Measurements from ENCODE around the gene NBPF20.
"Not testable (repeated sequence)": the region's sequence is repeated elsewhere in the genome, so short reads cannot be mapped to it uniquely, and the experiment has no call there.

The NBPF20 gene

DNA sequence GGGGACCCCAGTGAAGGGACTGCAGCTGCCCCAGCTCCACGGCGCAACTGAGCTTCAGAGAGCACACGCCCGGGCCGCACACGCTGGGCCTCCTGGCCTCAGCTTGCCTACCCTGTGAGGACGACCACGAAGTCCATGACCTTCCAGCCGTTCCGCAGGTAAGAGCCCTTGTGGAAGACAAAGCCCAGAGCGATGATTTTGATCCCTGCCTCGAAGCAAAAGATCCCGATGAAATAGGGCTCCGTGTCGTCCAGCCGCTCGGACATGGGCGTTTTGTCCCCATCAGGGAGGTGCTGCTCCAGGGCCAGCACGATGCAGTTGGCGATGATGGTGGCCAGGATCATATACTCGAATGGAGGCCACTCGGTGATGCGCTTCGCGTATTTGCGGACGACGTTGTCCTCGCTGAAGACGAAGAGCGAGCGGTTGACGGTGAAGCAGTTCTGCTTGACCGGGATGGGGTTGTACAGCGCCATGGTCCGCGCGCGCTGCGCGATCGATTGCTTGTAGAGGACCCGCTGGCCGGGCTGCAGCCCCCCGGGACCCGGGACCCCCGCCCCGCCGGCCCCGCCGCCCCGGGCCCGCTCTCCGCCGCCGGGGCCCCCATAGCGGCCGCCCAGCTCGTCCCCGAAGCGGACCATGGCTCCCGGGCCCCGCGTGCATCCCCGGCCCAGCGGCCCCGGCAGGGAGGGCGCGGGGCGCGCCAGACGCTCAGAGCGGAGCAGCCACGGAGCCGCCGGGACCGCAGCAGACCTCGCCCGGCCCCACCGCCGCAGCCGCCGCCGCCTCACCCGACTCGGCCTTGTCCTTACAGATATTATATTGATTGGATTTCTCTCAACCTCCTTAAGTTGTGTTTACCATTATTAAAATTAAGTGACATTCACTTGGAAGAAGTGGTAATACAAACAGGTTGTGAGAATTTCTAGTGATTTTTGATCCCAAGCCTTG lies 28.7 kb upstream of the NBPF20 start:
- not testable (repeated sequence) for H3K36me3 ChIP-seq (ENCODE audit: insufficient read depth, low read length); H3K27ac ChIP-seq (ENCODE audit: low read depth, low read length); H3K9me3 ChIP-seq (ENCODE audit: low read length); H3K4me3 ChIP-seq (ENCODE audit: low read depth in 1 of 2, low read length in 2 of 2); H3K9ac ChIP-seq (ENCODE audit: low read length); H3K4me1 ChIP-seq (ENCODE audit: insufficient read depth, low read length); H3K27me3 ChIP-seq (ENCODE audit: control insufficient read depth in 1 of 2, insufficient read depth in 2 of 2, low read length in 2 of 2)

DNA sequence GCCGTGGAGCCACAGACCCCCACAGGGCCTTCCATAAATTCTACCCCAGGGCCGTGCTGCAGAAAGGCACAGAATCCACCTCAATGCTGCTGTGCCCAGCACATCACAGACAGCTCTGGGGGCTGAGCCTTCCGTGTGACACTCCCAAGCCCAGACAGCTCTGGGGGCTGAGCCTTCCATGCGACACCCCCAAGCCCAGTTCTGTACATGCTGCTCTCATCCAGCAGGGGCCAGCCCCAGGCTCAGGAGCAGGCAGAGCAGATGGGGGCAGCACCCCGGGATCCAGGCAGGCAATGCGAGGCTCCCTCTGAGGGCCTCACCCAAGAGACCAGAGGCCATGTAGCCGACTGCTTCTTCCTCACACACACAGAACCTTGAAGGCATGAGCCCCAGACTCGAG lies 27.1 kb upstream of the NBPF20 start:
- H3K27me3 ChIP-seq (ENCODE audit: control insufficient read depth in 1 of 2, insufficient read depth in 2 of 2, low read length in 2 of 2); H3K9me3 ChIP-seq (ENCODE audit: low read length); H3K36me3 ChIP-seq (ENCODE audit: insufficient read depth, low read length); H3K4me3 ChIP-seq (ENCODE audit: low read depth in 1 of 2, low read length in 2 of 2); H3K27ac ChIP-seq (ENCODE audit: low read depth, low read length); H3K4me1 ChIP-seq (ENCODE audit: insufficient read depth, low read length); H3K9ac ChIP-seq (ENCODE audit: low read length): not testable (repeated sequence)

DNA sequence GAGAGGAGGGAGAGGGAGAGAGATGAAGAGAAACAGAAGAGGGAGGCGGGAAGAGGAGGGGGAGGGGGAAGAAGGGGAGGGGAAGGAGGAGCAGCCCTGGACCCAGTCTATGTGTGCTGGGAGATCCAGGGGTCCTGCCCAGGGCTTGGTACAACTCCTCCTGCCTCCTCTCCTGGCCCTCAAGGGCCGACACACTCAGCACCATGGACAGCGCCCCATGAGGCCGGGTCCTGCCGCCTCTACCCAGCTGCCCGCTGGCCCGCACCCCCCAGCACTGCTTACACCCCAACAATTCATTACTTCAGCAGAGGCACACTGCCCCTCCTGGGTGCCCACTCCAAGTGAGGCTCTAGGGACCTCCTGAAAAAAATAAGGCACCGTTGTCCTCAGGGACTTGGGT lies 26.5 kb upstream of the NBPF20 start:
- H3K27ac ChIP-seq (ENCODE audit: low read depth, low read length); H3K36me3 ChIP-seq (ENCODE audit: insufficient read depth, low read length); H3K9me3 ChIP-seq (ENCODE audit: low read length); H3K4me3 ChIP-seq (ENCODE audit: low read depth in 1 of 2, low read length in 2 of 2); H3K27me3 ChIP-seq (ENCODE audit: control insufficient read depth in 1 of 2, insufficient read depth in 2 of 2, low read length in 2 of 2); H3K4me1 ChIP-seq (ENCODE audit: insufficient read depth, low read length); H3K9ac ChIP-seq (ENCODE audit: low read length): not testable (repeated sequence)

DNA sequence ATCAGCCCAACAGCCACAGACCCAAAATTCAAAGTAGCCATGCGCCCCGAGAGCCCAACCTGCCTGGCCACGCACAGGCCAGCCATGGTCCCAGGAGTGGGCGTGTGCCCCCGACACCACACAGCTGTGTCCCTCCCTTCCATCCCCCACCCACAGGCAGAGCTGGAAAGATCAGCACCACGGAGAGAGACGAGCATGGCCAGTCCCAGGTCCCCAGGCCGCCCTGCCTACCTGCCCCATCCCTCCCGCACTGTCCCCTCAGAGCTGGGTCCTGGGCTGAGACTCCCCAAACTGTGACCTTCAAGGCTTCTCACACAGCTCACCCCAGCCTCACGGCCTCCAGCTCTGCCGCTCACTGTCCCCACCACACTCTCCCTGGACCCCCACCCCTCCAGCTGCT lies 19.8 kb upstream of the NBPF20 start:
- H3K4me1 ChIP-seq (ENCODE audit: insufficient read depth, low read length); H3K9ac ChIP-seq (ENCODE audit: low read length); H3K9me3 ChIP-seq (ENCODE audit: low read length); H3K27ac ChIP-seq (ENCODE audit: low read depth, low read length); H3K36me3 ChIP-seq (ENCODE audit: insufficient read depth, low read length); H3K27me3 ChIP-seq (ENCODE audit: control insufficient read depth in 1 of 2, insufficient read depth in 2 of 2, low read length in 2 of 2); H3K4me3 ChIP-seq (ENCODE audit: low read depth in 1 of 2, low read length in 2 of 2): not testable (repeated sequence)

DNA sequence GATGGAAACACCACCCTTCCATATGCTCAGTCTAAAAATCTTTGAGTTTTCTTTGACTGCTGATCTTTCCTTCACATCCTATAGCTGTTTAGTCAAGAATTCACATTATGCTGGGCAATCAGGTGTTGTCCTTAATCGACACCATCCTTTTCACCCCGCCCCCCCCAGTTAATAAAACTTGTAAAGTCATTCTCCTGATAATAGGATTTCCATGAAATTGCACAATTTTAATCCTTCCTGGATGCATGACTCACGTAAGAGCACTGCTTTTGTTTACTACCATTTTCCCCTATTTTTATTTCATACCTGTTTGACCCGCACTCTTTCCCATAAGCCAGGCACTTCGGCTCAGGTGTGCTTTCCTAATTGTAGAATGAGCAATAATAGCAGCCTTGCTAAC lies 16.9 kb upstream of the NBPF20 start:
- H3K27ac ChIP-seq (ENCODE audit: low read depth, low read length); H3K36me3 ChIP-seq (ENCODE audit: insufficient read depth, low read length): not testable (repeated sequence)

DNA sequence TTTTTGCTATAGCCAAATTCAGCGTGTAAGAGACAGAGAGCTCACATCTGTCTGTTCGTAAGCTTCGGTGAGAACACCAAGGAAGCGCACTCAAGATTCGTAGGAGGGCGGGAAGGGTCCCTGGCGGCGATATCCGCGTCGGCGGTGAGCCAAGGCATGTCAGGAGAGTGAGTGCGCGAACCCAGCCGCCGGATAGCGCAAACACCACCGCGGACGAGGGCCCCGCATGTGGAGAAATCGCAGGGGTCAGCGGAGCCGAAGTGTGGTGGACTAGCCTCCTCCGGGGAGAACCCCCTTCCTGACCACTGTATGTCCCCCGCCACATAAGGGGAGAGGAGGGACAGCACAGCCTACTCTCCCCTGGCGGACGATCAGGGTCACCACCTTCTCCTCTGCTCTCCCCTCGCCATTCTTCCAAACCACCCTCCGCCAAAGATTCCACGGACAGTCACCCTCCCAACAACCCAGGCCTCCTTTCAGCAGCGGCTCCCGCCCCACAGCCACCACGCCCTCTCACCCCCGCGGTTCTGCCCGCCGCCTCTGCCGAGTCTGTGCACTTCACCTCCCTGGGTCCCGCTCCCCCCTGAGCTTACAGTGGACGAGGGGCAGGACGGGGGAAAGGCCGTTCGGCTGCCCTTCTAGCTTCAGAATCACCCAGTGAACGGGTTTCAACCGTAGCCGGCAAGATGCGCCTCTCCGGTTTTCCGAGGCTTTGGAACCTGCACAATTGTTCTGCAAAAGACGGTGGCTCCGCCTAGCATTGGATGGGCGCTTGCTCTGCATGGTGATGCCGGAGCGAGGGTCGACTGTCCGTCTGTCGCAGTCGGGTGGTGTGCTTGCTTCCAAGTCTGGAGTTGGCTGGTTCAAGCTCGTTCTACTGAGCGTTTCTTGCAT lies 6.2 kb upstream of the NBPF20 start:
- not testable (repeated sequence) for H3K9ac ChIP-seq (ENCODE audit: low read length); H3K36me3 ChIP-seq (ENCODE audit: insufficient read depth, low read length); H3K4me1 ChIP-seq (ENCODE audit: insufficient read depth, low read length); H3K27me3 ChIP-seq (ENCODE audit: control insufficient read depth in 1 of 2, insufficient read depth in 2 of 2, low read length in 2 of 2); H3K9me3 ChIP-seq (ENCODE audit: low read length); H3K4me3 ChIP-seq (ENCODE audit: low read depth in 1 of 2, low read length in 2 of 2); H3K27ac ChIP-seq (ENCODE audit: low read depth, low read length)

More for the DNA sequence above, 16.9 kb upstream of the NBPF20 start:
- not testable (repeated sequence) for H3K4me3 ChIP-seq (ENCODE audit: low read depth in 1 of 2, low read length in 2 of 2); H3K9ac ChIP-seq (ENCODE audit: low read length); H3K27me3 ChIP-seq (ENCODE audit: control insufficient read depth in 1 of 2, insufficient read depth in 2 of 2, low read length in 2 of 2); H3K9me3 ChIP-seq (ENCODE audit: low read length); H3K4me1 ChIP-seq (ENCODE audit: insufficient read depth, low read length)

DNA sequence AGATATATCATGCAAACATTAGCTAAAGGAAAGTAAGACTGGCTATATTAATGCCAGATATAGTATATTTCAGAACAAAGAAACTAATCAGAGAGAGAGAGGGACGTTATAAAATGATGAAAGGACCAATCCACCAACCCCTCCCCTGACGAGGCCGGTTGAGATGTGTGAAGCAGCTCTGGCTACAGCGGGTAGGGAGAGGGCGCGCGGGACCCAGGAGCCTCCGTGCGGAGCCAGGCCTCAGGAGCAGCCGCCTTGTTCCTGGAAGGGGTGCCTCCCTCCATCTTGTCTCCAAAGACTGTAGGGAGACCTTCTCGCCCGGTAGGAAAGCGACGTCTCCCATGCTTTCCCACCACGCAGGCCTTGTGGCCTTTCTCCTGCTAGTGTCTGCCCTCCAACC lies 5.4 kb upstream of the NBPF20 start:
- not testable (repeated sequence) for H3K4me1 ChIP-seq (ENCODE audit: insufficient read depth, low read length); H3K27me3 ChIP-seq (ENCODE audit: control insufficient read depth in 1 of 2, insufficient read depth in 2 of 2, low read length in 2 of 2); H3K36me3 ChIP-seq (ENCODE audit: insufficient read depth, low read length); H3K9me3 ChIP-seq (ENCODE audit: low read length); H3K9ac ChIP-seq (ENCODE audit: low read length); H3K27ac ChIP-seq (ENCODE audit: low read depth, low read length); H3K4me3 ChIP-seq (ENCODE audit: low read depth in 1 of 2, low read length in 2 of 2)

DNA sequence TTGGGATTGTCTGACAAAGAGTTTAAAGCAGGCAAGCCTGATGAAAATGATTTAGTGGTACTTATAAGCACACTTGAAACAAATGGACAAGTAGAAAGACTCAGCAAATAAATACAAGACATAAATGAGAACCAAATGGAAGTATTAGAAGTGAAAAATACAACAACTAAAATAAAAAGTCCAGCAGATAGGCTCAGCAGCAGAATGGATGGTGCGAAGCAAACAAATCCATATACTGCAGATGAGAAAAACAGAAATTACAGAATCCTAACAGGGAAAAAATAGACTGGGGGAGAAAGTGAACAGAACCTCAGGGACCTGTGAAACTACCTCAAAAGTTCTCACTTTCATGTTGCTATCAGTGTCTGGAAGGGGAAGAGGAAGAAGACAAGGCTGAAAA lies 3.9 kb upstream of the NBPF20 start:
- H3K9me3 ChIP-seq (ENCODE audit: low read length); H3K4me1 ChIP-seq (ENCODE audit: insufficient read depth, low read length); H3K36me3 ChIP-seq (ENCODE audit: insufficient read depth, low read length); H3K27ac ChIP-seq (ENCODE audit: low read depth, low read length); H3K27me3 ChIP-seq (ENCODE audit: control insufficient read depth in 1 of 2, insufficient read depth in 2 of 2, low read length in 2 of 2); H3K4me3 ChIP-seq (ENCODE audit: low read depth in 1 of 2, low read length in 2 of 2); H3K9ac ChIP-seq (ENCODE audit: low read length): not testable (repeated sequence)

DNA sequence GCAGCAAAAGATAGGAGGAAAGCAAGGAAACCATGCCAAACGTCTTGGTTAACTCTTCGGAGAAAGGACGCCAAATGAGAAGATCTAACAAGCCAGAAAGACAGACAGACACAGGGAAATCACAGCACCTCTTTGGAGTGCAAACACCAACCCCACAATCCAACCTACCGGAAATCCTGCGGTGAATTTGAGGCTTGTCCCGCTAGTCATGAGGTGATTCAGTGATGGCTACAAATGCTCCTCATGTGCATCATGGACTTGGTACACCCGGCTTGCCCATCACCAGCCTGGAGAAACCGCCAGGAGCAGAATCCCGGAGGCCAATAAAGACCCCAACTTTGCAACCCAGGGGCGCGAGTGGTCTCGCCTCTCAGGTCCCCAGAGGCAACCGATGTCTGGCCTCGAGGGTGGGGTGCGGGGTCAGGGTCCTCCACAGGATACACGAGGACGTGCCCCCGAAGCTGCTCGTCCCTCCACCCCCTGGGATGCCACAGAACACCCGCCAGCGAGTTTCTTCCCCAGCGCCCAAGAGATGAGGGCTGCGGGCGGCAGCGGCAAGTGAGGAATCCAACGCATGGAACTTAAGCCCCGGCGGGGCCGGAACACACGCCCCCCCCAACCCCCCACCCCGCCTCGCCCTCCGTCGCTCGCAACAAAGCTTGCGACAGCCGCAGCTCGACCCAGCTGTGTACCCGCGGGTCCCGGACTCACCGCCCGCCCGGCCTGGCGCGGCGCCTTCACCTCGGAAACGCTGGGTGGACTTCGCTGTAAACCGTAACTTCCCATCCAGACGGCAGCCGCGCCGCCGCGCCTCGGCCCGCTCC lies 579 bp downstream of the NBPF20 start:
- H3K36me3 ChIP-seq (ENCODE audit: insufficient read depth, low read length); H3K9ac ChIP-seq (ENCODE audit: low read length); H3K4me1 ChIP-seq (ENCODE audit: insufficient read depth, low read length); H3K9me3 ChIP-seq (ENCODE audit: low read length); H3K27ac ChIP-seq (ENCODE audit: low read depth, low read length); H3K27me3 ChIP-seq (ENCODE audit: control insufficient read depth in 1 of 2, insufficient read depth in 2 of 2, low read length in 2 of 2): not testable (repeated sequence)
- peak overlapping the region; percentile 27 to 68 for H3K4me3 ChIP-seq (ENCODE audit: low read depth in 1 of 2, low read length in 2 of 2)

DNA sequence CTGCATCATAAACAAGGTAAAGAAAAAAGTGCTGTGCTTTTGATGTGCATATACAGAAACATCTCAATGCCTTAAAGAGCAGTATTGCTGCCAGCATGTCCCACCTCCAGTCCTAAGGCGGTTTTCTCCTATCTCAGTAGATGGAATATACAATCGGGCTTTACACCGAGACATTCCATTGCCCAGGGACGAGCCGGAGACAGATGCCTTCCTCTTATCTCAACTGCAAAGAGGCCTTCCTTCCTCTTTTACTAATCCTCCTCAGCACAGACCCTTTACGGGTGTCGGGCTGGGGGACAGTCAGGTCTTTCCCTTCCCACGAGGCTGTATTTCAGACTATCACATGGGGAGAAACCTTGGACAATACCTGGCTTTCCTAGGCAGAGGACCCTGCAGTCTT lies 10.3 kb downstream of the NBPF20 start:
- H3K9ac ChIP-seq (ENCODE audit: low read length); H3K9me3 ChIP-seq (ENCODE audit: low read length); H3K36me3 ChIP-seq (ENCODE audit: insufficient read depth, low read length); H3K4me1 ChIP-seq (ENCODE audit: insufficient read depth, low read length); H3K27me3 ChIP-seq (ENCODE audit: control insufficient read depth in 1 of 2, insufficient read depth in 2 of 2, low read length in 2 of 2); H3K4me3 ChIP-seq (ENCODE audit: low read depth in 1 of 2, low read length in 2 of 2); H3K27ac ChIP-seq (ENCODE audit: low read depth, low read length): not testable (repeated sequence)

DNA sequence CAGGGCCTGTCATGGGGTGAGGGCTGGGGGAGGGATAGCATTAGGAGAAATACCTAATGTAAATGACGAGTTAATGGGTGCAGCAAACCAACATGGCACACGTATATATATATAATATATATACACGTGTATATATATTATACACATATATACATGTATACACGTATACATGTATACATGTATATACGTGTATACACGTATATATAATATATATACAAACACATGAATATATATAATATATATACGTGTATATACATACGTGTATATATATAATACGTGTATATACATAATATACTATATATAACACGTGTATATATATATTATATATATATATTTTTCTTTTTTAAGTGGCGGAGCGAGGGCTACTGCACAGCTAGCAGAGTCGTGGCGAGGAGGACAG lies 18.1 kb downstream of the NBPF20 start:
- H3K4me3 ChIP-seq (ENCODE audit: low read depth in 1 of 2, low read length in 2 of 2) = not testable (repeated sequence)

More for the DNA sequence above, 18.1 kb downstream of the NBPF20 start:
- H3K9me3 ChIP-seq (ENCODE audit: low read length); H3K27me3 ChIP-seq (ENCODE audit: control insufficient read depth in 1 of 2, insufficient read depth in 2 of 2, low read length in 2 of 2); H3K36me3 ChIP-seq (ENCODE audit: insufficient read depth, low read length); H3K4me1 ChIP-seq (ENCODE audit: insufficient read depth, low read length); H3K27ac ChIP-seq (ENCODE audit: low read depth, low read length); H3K9ac ChIP-seq (ENCODE audit: low read length): not testable (repeated sequence)

Data from muscle layer of colon (tissue), 2 donors.